ENCODE data around the gene BFAR. TPM values are rescaled to one million over a fixed set of nuclear protein-coding genes. Genes with fewer than 3 reads are reported as not detected.

BFAR gene, protein sequence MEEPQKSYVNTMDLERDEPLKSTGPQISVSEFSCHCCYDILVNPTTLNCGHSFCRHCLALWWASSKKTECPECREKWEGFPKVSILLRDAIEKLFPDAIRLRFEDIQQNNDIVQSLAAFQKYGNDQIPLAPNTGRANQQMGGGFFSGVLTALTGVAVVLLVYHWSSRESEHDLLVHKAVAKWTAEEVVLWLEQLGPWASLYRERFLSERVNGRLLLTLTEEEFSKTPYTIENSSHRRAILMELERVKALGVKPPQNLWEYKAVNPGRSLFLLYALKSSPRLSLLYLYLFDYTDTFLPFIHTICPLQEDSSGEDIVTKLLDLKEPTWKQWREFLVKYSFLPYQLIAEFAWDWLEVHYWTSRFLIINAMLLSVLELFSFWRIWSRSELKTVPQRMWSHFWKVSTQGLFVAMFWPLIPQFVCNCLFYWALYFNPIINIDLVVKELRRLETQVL
- total RNA-seq, result 10 to 100 TPM; 29.8 to 37.7 TPM
- long read RNA-seq, transcript BFAR-201 (8 exons, 3,039 nt), result major isoform, 36 of 44 reads
- long read RNA-seq, partial matches to known transcripts, result 2 of 44 reads
- long read RNA-seq, other reads (novel, unspliced or antisense), result 3 of 44 reads

DNA sequence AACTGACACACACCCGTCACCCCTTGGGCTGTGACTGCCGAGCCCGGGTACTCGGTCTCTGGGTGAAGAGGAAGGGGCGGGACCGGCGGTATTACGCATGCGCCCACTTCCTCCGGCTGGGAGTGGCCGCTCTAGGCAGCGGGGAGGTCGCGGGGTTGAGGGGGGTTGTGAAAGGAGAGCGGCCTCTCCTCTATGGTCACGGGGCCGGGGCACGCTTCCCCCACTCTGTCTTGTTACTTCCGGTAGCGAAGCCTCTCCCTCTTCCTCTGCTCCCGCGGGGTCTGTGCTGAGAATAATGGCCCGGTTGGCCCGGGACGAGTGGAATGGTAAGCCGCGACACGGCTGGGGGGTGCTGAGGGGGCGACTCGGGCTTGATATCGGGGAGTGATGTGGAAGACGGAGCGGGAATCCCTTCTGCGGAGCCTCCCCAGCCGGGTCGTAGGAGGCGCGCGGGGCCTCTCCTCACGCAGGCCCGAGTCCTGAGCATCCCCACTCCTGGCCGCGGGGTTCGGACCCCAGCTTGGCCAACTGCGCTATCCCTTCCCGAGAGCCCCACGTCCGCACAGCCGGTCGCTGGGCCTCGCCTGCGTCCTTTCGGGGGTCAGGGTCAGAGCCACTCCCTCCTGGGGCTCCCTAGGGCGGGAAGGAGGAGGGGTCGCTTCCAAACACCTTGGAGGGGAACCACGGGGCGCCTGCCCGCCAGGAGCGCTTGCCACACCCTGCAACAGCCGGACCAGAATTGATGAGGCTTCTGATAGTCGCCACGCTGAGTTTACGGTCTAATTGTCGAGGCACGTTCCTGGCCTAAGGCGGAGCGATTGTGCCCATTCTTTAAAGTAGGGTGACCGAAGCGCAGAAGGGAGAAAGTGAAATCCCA is at the start of gene BFAR:
BFAR (plus strand) TSS at position 259 of the 877 bp plus-strand sequence. CDS start 11,396 bp downstream, outside the sequence.
- DNase-seq (peak; percentile 100), ATAC-seq (peak; percentile 94)
- intact Hi-C loops (cut with DNase I), result no loop called here

DNA sequence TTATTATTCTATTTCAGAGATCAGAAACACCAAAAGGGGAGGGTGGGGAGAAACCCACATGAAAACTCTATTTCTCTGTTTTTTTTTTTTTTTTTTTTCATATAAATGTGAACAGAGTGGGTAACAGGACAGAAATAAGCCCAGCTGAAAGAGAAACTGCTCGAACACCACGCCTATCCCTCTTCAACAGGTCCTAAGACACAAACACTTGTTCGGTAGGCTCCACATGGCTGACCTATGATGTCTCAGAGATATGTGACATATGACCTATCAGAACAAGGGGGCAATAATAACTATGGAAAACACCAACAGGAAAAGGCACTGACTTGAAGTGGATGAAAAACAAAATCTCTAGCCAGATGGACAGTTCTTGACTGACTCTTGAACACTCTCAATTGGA is 47.5 kb upstream of the BFAR start:
- intact Hi-C loops (cut with DNase I), result no loop called here
- ATAC-seq (no peak), DNase-seq (no peak)

DNA sequence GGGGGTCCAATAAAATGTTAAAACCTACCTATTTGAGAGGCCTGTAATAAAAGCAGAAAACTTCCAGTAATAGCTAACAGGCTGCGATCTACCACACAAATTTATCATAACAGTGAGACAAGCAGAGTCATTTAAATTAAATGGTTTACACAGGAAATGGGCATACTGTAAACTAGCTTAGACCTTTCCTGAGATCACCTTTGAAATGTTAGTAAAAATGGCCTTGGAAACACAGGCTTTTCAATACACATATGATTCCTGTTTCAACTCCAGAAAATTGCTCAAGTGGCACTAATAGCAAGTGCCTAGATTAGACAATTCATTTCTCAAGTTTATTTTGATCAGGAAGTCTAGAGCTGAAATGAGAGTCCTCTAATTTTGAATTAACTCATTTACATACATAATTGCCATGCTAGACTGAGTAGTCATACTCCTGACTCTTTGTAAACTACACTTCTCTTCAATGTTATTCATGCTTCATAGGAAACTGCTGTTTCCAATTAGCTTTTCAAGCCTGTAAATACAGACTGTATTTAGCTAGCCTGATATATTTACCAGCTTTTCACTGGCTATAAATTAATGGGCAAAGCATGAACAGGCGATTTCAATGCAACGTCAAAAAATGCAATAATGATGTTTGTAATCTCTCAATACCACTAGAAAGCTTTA is 46.0 kb upstream of the BFAR start:
- intact Hi-C loops (cut with DNase I), result no loop called here
- ATAC-seq (no peak), DNase-seq (no peak)

DNA sequence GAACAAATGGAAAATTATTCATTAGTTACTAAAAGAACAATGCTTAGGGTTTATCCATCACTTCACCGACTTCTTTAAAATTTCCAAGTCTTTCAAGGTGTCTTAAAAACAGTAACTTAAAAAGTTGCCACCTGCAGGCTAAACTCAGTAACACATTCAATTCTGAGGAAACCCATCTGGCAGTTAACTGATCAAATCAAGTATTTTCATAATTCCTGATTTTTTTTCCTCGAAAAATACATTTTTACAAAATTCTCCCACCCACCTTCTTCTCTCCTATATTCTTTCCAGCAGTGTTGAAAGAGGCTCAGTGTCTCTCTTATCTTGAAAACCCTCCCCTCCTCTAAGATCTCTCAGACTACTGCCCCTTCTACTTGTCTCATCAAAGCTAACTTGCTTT is 32.6 kb upstream of the BFAR start:
- intact Hi-C loops (cut with DNase I), result no loop called here
- DNase-seq (no peak), ATAC-seq (no peak)

DNA sequence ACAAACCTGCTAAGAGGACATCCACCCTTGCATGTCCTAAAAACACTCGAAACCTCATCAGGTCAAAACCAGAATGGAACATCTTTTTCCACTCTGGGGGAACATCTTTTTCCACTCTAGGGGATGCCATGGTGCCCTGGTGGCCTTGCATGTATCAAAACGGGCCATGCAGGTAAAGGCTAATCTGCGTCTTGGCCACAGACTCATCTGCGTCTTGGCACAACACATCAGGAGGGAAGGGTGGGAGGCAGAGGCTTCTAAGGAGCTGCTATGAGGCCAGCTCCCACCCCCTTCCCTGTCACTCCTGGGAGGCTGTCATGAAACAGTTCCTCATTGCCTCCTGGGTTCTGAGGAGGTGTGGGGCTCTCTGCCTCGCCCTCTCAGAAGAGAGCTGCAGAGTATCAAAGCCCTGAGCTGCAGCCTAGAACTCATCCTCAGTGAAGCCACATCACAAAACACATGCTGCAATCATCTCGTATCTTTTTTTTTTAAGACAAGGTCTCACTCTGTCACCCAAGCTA is 30.2 kb upstream of the BFAR start:
- DNase-seq, result no peak
- intact Hi-C loops (cut with DNase I), result no loop called here
- ATAC-seq, result no peak

DNA sequence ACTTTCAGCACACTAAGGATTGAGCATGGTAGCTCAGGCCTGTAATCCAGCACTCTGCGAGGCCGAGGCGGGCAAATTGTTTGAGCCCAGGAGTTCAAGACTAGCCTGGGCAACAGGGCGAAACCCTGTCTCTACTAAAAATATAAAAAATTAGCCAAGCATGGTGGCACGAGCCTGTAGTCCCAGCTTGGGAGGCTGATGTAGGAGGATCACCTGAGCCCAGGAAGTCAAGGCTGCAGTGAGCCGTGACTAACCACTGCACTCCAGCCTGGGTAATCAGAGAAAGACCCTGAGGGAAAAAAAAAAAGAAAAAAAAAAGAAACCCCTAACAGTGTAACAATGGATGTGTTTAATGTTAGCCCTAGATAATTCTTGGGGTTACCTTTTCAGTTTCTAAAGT is 26.6 kb upstream of the BFAR start:
- intact Hi-C loops (cut with DNase I), result no loop called here
- ATAC-seq (no peak), DNase-seq (no peak)

DNA sequence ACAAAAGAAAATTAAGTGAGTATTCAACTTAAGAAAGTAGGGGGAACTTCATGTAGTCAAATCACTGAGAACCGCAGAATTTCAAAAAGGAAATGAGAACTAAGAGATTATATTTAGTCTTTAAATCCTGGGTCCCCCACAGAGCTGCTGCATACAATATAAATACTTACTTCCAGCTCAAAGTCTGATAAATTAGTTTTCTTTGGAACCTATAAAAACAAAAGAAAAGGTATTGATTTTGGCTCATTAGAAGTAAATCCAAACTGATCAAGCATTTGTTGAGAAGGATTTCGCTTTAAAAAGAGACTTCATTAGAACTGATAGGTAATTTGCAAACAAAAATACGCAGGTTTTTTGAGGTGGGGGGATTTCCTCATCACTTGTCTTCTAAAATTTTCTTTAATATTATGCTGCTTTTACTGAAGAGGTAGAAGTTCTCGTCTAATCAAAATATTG is 24.6 kb upstream of the BFAR start:
- ATAC-seq (no peak), DNase-seq (no peak)
- intact Hi-C loops (cut with DNase I), result no loop called here

DNA sequence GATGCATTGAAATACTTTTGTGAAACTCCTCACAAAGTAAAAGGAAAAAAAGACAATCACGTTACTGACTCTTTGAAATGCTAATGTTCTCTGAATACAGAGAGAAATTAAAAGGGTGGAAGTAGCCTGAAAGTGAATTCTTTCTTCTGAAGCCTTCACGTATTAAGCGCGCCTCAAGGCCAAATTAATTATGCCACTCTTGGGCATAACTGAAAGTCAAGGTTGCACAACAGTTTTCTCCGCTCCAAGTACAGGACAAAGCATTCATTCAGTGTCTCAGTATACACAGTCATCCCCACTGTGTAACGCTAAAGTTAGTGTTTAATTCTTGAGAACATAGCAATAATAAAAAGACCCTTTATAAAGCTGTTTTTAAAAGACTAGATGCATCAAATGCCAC is 24.1 kb upstream of the BFAR start:
- ATAC-seq (no peak), DNase-seq (no peak)
- intact Hi-C loops (cut with DNase I), result no loop called here

DNA sequence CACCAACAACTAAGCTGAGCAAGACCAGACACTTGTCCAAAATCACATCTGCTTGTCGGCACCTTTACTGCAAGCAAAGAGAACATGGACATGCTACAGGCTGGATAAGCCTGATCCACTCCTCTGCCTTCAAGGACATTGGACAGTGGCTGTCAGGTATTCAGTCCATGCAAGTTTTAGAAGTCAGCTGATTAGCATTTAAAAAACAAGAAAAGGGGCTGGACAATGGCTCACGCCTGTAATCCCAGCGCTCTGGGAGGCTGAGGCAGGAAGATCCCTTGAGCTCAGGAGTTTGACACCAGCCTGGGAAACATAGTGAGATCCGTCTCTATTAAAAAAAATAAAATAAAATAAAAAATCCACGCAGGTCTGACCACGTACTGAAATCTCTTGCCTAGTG is 23.0 kb upstream of the BFAR start:
- no peak for ATAC-seq
- intact Hi-C loops (cut with DNase I), result no loop called here
- no peak for DNase-seq

DNA sequence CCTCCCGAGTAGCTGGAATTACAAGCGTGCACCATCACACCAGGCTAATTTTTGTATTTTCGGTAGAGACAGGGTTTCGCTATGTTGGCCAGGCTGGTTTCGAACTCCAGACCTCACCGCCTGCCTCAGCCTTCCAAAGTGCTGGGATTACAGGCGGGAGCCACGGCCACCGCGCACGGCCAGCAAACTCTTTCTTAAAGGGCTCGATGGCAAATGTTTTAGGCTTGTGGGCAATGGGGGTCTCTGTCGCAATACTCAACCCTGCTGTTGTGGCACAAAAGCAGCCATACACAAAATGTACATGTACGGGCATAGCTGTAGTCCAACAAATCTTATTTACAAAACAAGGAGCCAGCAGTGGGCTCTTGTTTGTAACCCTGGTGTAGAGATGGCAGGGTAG is 21.1 kb upstream of the BFAR start:
- DNase-seq (no peak), ATAC-seq (no peak)
- intact Hi-C loops (cut with DNase I), result no loop called here

DNA sequence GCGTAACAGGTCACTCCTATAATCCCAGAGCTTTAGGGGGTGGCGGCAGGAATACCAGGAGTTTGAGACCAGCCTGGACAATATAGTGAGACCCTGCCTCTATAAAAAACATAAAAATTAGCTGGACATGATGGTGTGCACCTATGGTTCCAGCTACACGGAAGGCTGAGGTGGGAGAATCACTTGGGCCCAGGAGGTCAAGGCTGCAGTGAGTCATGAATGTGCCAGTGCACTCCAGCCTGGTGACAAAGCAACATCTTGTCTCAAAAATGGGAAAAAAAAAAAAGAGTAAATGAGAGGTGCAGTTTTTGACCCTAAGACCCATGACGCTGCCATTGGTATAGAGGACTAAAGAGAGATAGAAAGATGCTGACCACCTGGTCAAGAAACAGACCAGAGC is 18.8 kb upstream of the BFAR start:
- no peak for DNase-seq
- ATAC-seq, result no peak
- intact Hi-C loops (cut with DNase I), result no loop called here

DNA sequence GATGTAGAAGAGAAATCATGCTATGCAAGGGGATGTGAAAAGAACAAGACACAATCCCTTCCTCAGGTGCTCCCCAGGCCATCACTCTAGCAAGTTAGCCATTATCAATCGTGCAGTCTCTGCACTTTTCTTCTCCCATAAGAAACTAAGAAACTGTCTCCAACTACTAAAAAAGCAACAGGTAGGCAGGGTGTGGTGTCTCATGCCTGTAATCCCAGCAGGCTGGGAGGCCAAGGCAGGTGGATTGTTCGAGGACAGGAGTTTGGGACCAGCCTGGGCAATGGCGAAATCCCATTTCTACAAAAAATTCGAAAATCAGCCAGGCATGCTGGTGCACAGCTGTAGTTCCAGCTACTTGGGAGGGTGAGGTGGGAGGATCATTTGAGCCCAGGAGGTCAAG is 16.5 kb upstream of the BFAR start:
- DNase-seq (no peak), ATAC-seq (no peak)
- intact Hi-C loops (cut with DNase I), result no loop called here

DNA sequence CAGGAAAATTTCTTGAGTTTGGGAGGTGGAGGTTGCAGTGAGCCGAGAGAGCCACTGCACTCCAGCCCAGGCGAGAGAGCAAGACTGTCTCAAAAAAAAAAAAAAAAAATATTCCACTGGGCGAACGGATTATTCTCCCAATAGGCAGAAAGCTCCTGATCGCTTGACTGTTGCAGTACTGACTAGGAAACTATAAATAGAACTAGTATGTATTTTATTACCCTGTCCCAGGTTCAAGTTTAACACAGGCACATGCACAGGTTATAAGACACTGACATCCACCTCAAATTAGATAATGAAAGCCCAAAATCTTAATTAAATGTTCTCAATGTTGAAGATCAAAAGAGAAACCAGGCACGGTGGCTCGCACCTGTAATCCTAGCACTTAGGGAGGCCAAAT is 14.2 kb upstream of the BFAR start:
- intact Hi-C loops (cut with DNase I), result no loop called here
- DNase-seq, result no peak
- ATAC-seq, result no peak

DNA sequence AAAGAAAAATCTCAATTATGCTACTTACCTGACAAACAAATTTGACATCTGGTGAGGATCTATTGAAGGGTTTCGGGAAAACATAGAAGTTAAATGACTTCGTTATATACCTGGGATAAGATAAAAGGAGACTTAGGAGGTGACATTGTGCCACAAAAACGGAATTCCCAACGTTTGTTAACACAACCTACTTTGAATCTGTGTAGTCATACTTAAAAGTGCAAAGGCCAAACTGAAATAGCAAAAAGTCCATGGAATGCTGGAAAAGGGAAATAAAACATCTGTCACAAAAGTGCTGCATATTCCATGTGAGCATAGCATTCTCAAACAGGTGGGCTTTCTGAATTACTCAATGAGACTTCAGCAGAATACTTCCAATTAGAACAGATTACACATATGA is 5.7 kb upstream of the BFAR start:
- intact Hi-C loops (cut with DNase I), result no loop called here
- ATAC-seq, result no peak
- no peak for DNase-seq

DNA sequence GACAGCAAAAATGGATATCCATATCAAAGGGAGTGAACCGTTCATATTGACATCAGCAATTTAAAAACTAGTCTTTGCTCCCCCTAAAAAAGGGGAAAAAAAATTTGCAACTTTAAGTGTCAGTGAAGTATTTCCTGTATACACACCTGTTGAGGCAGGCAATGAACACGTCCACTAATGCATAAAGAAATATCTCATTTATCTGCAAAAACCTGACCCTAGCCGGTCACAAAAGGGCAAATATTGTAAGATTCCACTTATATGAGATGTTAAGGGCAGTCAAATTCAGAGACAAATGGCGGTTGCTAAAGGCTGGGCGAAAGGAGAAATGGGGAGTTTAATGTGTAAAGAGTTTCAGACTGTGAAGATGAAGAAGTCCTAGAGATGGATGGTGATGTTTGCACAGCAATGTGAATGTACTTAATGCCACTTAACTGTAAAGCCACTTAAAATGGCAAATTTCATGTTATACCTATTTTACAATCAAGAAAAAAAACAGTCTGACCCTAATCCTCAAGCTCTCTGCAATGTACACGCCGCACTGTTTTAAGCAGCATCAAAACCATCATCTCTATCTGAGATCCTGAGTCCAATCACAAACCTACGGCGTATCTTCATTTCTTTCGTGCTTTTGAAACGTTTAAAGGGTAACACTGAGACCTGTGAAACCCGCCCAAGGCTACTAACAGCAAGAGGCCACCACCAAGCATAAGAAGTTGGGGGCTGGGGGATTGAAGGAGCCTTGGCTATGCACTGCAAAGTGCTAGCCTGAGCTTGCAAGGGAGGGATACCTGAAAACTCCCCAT is 3.7 kb upstream of the BFAR start:
- intact Hi-C loops (cut with DNase I), result no loop called here
- ATAC-seq (no peak), DNase-seq (no peak)

DNA sequence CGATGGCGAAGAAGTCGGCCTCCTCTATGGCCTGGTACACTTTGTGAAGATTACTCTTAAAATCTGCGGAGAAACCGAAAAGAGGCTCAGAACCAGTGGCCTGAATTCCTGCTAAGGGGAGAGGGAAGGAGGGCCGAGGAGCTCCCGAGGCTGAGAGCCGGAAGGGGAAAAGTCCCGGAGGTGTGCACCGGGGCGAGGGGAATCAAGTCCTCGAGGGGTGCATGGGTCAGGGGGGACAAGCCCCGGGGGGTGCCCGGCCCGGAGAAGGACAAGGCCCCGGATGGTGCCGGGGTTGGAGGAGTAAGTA is 3.2 kb upstream of the BFAR start:
- intact Hi-C loops (cut with DNase I), result no loop called here
- DNase-seq, result no peak
- ATAC-seq, result no peak

DNA sequence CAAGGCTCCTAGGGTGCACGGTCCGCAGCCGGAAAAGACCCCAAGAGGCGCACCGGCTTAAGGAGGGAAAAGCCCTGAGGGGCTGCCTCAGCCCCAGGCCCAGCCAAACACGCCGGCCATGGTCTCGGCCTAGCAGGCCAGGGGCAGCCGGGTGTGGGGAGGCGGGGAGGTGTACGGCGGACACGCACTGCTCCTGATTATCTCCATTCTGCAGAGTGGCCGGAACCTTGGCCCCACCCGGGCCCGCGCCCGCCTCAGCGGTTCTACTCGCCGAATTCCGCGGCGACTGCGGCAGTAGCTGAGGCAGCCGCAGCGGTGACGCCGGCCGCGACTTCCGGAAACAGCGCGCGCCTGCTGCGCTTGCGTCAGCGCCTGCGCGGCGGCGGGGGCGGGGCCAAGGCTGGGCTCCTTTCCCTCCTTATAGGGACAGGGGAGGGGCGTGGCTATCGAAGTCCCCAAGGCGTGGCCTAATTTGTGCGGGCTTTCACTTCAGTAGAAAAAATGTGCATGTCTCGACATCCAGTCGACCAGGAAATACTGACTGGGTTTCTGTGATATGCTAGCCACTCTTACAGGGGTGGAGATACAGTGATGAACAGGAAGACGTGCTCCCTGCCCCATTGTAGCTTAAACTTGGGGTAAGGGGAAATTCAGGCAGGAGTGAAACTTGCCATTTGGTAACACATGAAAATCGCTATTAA is 2.7 kb upstream of the BFAR start, which contains the start of gene PARN:
PARN (minus strand) TSS at position 342 of the 701 bp plus-strand sequence; CDS start at position 207, 135 bp downstream.
- ATAC-seq, result peak; percentile 83
- peak; percentile 98 for DNase-seq
- intact Hi-C loops (cut with DNase I), result no loop called here
